Calu3 (cell line): ENCODE results near the gene SCN5A. TPM values are rescaled to one million over a fixed set of nuclear protein-coding genes. Genes with fewer than 3 reads are reported as not detected.

Experiments used
- BruUV-seq: library from RNA; stranded (reverse); fragments of 400-500 nt; replicated peaks from 2 replicates; lab custom pipeline; 2021; lab: Mats Ljungman, UMichigan
- CTCF ChIA-PET: fragments of 300-600 bp; sonication (Branson Sonifier 250); formaldehyde crosslinking; loops from one replicate; lab custom pipeline; 2022; ENCODE audit warnings: antibody characterized with exemption; lab: Charles Lee
- DNase-seq: peaks from one replicate; pipeline ENCODE4 v3.0.0; 2022
- H3K27ac Mint-ChIP-seq: one replicate; pipeline ENCODE4 v1.8.0; 2022; ENCODE audit warnings: mixed read lengths; ENCODE audit not compliant: unreplicated experiment
- H3K27me3 Mint-ChIP-seq: one replicate; pipeline ENCODE4 v1.8.0; 2022; ENCODE audit warnings: mixed read lengths; ENCODE audit not compliant: unreplicated experiment
- H3K36me3 Mint-ChIP-seq: one replicate; pipeline ENCODE4 v1.8.0; 2022; ENCODE audit warnings: mild to moderate bottlenecking, moderate library complexity, mixed read lengths; ENCODE audit not compliant: insufficient read depth, unreplicated experiment
- H3K4me1 Mint-ChIP-seq: one replicate; pipeline ENCODE4 v1.8.0; 2022; ENCODE audit warnings: mild to moderate bottlenecking, low read depth, mixed read lengths; ENCODE audit not compliant: unreplicated experiment
- H3K4me3 Mint-ChIP-seq: one replicate; pipeline ENCODE4 v1.8.0; 2022; ENCODE audit warnings: mild to moderate bottlenecking, low read depth, moderate library complexity, mixed read lengths; ENCODE audit not compliant: unreplicated experiment
- H3K9me3 Mint-ChIP-seq: one replicate; pipeline ENCODE4 v1.8.0; 2022; ENCODE audit warnings: low read depth, mixed read lengths; ENCODE audit not compliant: unreplicated experiment
- intact Hi-C: fragments of 100-400 bp; cut with micrococcal nuclease; formaldehyde crosslinking; loops from one replicate; pipeline ENCODE4 v1.10.0; 2022; ENCODE audit not compliant: unreplicated experiment
- total RNA-seq: library from RNA; stranded (reverse); gene quantifications from 2 replicates; pipeline ENCODE4 v1.2.3, GENCODE V29; 2022
- TF ChIP-seq, protein P1 (sequence below): fragments of 200-600 bp; IDR thresholded peaks from one replicate; pipeline ENCODE4 v1.8.0; 2022; ENCODE audit warnings: antibody characterized with exemption; ENCODE audit not compliant: unreplicated experiment

Gene SCN5A
- total RNA-seq, 1 experiment from 2014 or later, result 0.61 TPM

DNA sequence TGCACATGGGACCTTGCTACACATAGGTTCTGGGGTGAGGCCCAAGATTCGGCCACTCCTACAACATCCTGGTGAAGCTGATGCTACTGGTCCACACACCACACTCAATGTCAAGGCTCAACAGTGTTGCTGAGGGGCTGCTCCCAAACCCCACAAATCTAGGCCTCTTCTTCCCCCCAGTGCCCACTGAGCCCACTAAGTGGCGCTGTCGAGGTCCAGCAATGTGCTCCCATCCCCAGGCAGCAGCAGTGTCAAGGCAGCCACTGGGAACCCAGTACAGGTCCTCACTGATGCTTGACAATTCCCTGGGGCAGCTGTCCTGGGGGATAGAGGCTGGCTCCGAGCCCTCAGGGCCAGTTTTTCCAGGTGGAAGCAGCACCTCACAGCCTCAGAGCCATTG is 21.5 kb downstream of the SCN5A start:
- H3K36me3 Mint-ChIP-seq, result no peaks in the 10 kb centered on the region
- CTCF ChIA-PET, result interaction anchor here (0.7 kb wide), 1 partner anchor 1564 kb away, joined by 3 read pairs; no protein-coding TSS in a partner anchor
- peak; percentile 30 for DNase-seq

DNA sequence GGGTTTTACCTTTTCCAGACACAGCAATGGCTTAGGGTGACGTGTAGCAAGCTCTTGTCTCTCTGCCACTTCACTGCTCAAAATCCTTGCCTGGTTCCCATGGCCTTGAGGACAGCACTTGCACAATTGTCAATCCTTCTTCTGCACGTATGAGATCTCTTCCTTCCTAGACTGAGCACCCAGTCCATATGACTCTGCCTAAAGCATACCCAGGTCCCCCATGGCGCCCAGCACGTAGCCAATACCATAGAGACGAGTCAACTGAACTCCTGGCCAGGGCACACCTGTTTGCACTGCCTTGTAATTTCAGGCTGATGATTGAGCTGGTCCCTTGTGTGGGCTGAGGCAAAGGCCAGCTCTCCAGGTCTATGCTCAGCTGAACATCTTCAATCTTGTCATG is 23.3 kb downstream of the SCN5A start:
- TF ChIP-seq, protein P1, sequence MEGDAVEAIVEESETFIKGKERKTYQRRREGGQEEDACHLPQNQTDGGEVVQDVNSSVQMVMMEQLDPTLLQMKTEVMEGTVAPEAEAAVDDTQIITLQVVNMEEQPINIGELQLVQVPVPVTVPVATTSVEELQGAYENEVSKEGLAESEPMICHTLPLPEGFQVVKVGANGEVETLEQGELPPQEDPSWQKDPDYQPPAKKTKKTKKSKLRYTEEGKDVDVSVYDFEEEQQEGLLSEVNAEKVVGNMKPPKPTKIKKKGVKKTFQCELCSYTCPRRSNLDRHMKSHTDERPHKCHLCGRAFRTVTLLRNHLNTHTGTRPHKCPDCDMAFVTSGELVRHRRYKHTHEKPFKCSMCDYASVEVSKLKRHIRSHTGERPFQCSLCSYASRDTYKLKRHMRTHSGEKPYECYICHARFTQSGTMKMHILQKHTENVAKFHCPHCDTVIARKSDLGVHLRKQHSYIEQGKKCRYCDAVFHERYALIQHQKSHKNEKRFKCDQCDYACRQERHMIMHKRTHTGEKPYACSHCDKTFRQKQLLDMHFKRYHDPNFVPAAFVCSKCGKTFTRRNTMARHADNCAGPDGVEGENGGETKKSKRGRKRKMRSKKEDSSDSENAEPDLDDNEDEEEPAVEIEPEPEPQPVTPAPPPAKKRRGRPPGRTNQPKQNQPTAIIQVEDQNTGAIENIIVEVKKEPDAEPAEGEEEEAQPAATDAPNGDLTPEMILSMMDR, result no peak
- Mint-ChIP-seq H3K4me3 (no peak overlapping the region), H3K36me3 (no peaks in the 10 kb centered on the region), H3K4me1 (no peaks in the 10 kb centered on the region), H3K27ac (no peak overlapping the region), H3K9me3 (no peaks in the 10 kb centered on the region), H3K27me3 (peaks cover 17% of the 10 kb centered on the region)
- no peak for DNase-seq
- no TSS peak for BruUV-seq
- intact Hi-C loops, result no loop called here
- CTCF ChIA-PET, result no interaction called here

More for the DNA sequence above, 21.5 kb downstream of the SCN5A start:
- intact Hi-C loops, result no loop called here
- Mint-ChIP-seq H3K27me3 (peaks cover 34% of the 10 kb centered on the region), H3K9me3 (no peaks in the 10 kb centered on the region), H3K4me3 (no peak overlapping the region), H3K27ac (no peak overlapping the region), H3K4me1 (no peaks in the 10 kb centered on the region)
- BruUV-seq, result no TSS peak
- TF ChIP-seq, protein P1, result no peak

DNA sequence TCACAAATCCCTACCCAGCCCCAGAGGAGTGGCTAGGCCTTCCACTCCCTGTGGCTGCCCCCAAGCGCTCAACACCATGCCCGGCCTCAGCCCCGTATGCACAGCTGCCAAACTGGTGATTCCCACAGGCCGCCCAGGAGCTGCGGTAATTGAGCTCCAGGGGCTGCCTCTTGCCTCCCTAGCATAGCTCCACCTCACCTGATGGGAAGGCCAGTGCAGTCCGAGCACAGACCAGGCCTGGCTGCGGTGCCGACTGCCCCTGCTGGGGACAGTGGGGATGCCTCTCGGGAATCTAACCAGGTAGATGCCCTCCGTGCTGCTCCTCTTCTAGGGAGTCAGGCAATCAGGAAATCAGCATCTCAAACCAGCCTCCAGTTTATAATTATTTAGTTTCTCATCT is 25.9 kb downstream of the SCN5A start:
- Mint-ChIP-seq H3K4me3 (no peak overlapping the region), H3K27me3 (peaks cover 12% of the 10 kb centered on the region), H3K9me3 (no peaks in the 10 kb centered on the region), H3K4me1 (no peaks in the 10 kb centered on the region), H3K27ac (no peak overlapping the region), H3K36me3 (no peaks in the 10 kb centered on the region)
- no TSS peak for BruUV-seq
- CTCF ChIA-PET, result interaction anchor here (0.6 to 1.0 kb wide), 2 partner anchors 102 to 261 kb away, joined by 3 read pairs; no protein-coding TSS in a partner anchor
- intact Hi-C loops, result no loop called here
- TF ChIP-seq, protein P1, result no peak
- DNase-seq, result no peak

DNA sequence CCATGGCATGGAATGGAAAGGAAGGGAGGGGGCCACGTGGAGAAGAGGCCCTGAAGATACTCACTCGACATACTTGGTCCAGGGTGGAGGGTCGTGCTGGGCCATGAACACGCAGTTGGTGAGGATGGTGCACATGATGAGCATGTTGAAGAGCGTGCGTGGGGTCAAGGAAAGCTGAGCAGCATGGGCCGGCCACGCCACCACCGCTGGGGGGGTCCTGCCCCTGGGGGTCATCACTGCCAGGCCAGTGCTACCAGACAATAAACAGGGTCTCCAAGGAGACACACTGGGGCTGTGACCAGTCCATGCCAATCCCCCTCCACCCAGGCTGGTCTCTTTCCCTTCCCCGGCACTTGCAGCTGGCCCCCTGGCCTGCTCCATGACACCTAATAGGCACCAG is 27.2 kb downstream of the SCN5A start:
- H3K4me1 Mint-ChIP-seq, result no peaks in the 10 kb centered on the region
- CTCF ChIA-PET, result no interaction called here
- TF ChIP-seq, protein P1, result no peak
- intact Hi-C loops, result no loop called here
- BruUV-seq, result no TSS peak
- H3K27me3 Mint-ChIP-seq, result peaks cover 24% of the 10 kb centered on the region
- no peak overlapping the region for H3K27ac Mint-ChIP-seq
- H3K4me3 Mint-ChIP-seq, result no peak overlapping the region
- no peak for DNase-seq
- no peaks in the 10 kb centered on the region for H3K9me3 Mint-ChIP-seq
- H3K36me3 Mint-ChIP-seq, result no peaks in the 10 kb centered on the region
